ENCODE data around the gene ACSS3.

- TF ChIP-seq, protein P1, sequence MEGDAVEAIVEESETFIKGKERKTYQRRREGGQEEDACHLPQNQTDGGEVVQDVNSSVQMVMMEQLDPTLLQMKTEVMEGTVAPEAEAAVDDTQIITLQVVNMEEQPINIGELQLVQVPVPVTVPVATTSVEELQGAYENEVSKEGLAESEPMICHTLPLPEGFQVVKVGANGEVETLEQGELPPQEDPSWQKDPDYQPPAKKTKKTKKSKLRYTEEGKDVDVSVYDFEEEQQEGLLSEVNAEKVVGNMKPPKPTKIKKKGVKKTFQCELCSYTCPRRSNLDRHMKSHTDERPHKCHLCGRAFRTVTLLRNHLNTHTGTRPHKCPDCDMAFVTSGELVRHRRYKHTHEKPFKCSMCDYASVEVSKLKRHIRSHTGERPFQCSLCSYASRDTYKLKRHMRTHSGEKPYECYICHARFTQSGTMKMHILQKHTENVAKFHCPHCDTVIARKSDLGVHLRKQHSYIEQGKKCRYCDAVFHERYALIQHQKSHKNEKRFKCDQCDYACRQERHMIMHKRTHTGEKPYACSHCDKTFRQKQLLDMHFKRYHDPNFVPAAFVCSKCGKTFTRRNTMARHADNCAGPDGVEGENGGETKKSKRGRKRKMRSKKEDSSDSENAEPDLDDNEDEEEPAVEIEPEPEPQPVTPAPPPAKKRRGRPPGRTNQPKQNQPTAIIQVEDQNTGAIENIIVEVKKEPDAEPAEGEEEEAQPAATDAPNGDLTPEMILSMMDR (conservative IDR thresholded peaks at IDR 0.05; ENCODE audit: low read depth, low read length) = no peak
- no peak for TF ChIP-seq EZH2 (IDR thresholded peaks at IDR 0.05; ENCODE audit: borderline replicate concordance, low read depth, low read length, poor library complexity, severe bottlenecking)
Measured at GRCh38 chr12:81080431-81080983, 2.6 kb downstream of the ACSS3 start.

All from A673 (cell line).